ENCODE data around the gene SPATC1L.
"Not testable (repeated sequence)": the region's sequence is repeated elsewhere in the genome, so short reads cannot be mapped to it uniquely, and the experiment has no call there.

SPATC1L gene

GRCh38 chr21:46183910-46184624, at the start of gene SPATC1L:
SPATC1L (minus strand) TSS chr21:46184459; CDS start chr21:46182816, 1,643 bp downstream.
- peaks cover 24% of the 10 kb centered on the region for H3K4me1 ChIP-seq (ENCODE audit: control insufficient read depth, insufficient read depth, low read length)
- H3K9me3 ChIP-seq (ENCODE audit: control insufficient read depth, low read length): no peaks in the 10 kb centered on the region
- H3K27me3 ChIP-seq (replicated peaks; ENCODE audit: control insufficient read depth, insufficient read depth, low read length): no peaks in the 10 kb centered on the region
- peak within 1 kb of the TSS; percentile 92 for H3K9ac ChIP-seq (ENCODE audit: low read length)
- peaks cover 16% of the 10 kb centered on the region for H3K36me3 ChIP-seq (ENCODE audit: control insufficient read depth, insufficient read depth, low read length, severe bottlenecking)
- DNase-seq (ENCODE audit: low read depth): peak; percentile 82
- peak within 1 kb of the TSS; percentile 98 for H3K4me3 ChIP-seq (ENCODE audit: low read length)

- H3K4me3 ChIP-seq (ENCODE audit: low read length): peak overlapping the region; percentile 74
- peak overlapping the region; percentile 68 for H3K9ac ChIP-seq (ENCODE audit: low read length)
- H3K4me1 ChIP-seq (ENCODE audit: control insufficient read depth, insufficient read depth, low read length): peaks cover 22% of the 10 kb centered on the region
- peaks cover 23% of the 10 kb centered on the region for H3K36me3 ChIP-seq (ENCODE audit: control insufficient read depth, insufficient read depth, low read length, severe bottlenecking)
- no peaks in the 10 kb centered on the region for H3K9me3 ChIP-seq (ENCODE audit: control insufficient read depth, low read length)
- no peak for DNase-seq (ENCODE audit: low read depth)
- no peaks in the 10 kb centered on the region for H3K27me3 ChIP-seq (replicated peaks; ENCODE audit: control insufficient read depth, insufficient read depth, low read length)
Observed at GRCh38 chr21:46229923-46230260, 45.6 kb upstream of the SPATC1L start.

- Histone ChIP-seq H3K36me3 (ENCODE audit: control insufficient read depth, insufficient read depth, low read length, severe bottlenecking) (peaks cover 19% of the 10 kb centered on the region), H3K27me3 (replicated peaks; ENCODE audit: control insufficient read depth, insufficient read depth, low read length) (no peaks in the 10 kb centered on the region), H3K9me3 (ENCODE audit: control insufficient read depth, low read length) (no peaks in the 10 kb centered on the region), H3K9ac (ENCODE audit: low read length) (peak overlapping the region; percentile 68), H3K4me3 (ENCODE audit: low read length) (peak overlapping the region; percentile 74), H3K4me1 (ENCODE audit: control insufficient read depth, insufficient read depth, low read length) (peaks cover 22% of the 10 kb centered on the region)
- DNase-seq (ENCODE audit: low read depth): no peak
Observed at GRCh38 chr21:46229133-46229922, 45.1 kb upstream of the SPATC1L start.

GRCh38 chr21:46228345-46229051, 44.2 kb upstream of the SPATC1L start, which contains the start of gene LSS:
LSS (minus strand) TSS chr21:46228774; CDS start chr21:46228745, 29 bp downstream.
- Histone ChIP-seq H3K9me3 (ENCODE audit: control insufficient read depth, low read length) (no peaks in the 10 kb centered on the region), H3K4me3 (ENCODE audit: low read length) (peak within 1 kb of the TSS; percentile 97), H3K27me3 (replicated peaks; ENCODE audit: control insufficient read depth, insufficient read depth, low read length) (no peaks in the 10 kb centered on the region), H3K4me1 (ENCODE audit: control insufficient read depth, insufficient read depth, low read length) (peaks cover 22% of the 10 kb centered on the region), H3K9ac (ENCODE audit: low read length) (peak within 1 kb of the TSS; percentile 97), H3K36me3 (ENCODE audit: control insufficient read depth, insufficient read depth, low read length, severe bottlenecking) (peaks cover 13% of the 10 kb centered on the region)
- DNase-seq (ENCODE audit: low read depth): peak; percentile 99

- Histone ChIP-seq H3K4me1 (ENCODE audit: control insufficient read depth, insufficient read depth, low read length) (peaks cover 22% of the 10 kb centered on the region), H3K9ac (ENCODE audit: low read length) (peak overlapping the region; percentile 97), H3K36me3 (ENCODE audit: control insufficient read depth, insufficient read depth, low read length, severe bottlenecking) (peaks cover 10% of the 10 kb centered on the region), H3K4me3 (ENCODE audit: low read length) (peak overlapping the region; percentile 97), H3K9me3 (ENCODE audit: control insufficient read depth, low read length) (no peaks in the 10 kb centered on the region), H3K27me3 (replicated peaks; ENCODE audit: control insufficient read depth, insufficient read depth, low read length) (no peaks in the 10 kb centered on the region)
- peak; percentile 48 for DNase-seq (ENCODE audit: low read depth)
Observed at GRCh38 chr21:46227811-46228344, 43.6 kb upstream of the SPATC1L start.

GRCh38 chr21:46226920-46227599, 42.8 kb upstream of the SPATC1L start:
- Histone ChIP-seq H3K4me3 (ENCODE audit: low read length) (peak overlapping the region; percentile 97), H3K4me1 (ENCODE audit: control insufficient read depth, insufficient read depth, low read length) (peaks cover 22% of the 10 kb centered on the region), H3K27me3 (replicated peaks; ENCODE audit: control insufficient read depth, insufficient read depth, low read length) (no peaks in the 10 kb centered on the region), H3K9ac (ENCODE audit: low read length) (peak overlapping the region; percentile 97), H3K9me3 (ENCODE audit: control insufficient read depth, low read length) (no peaks in the 10 kb centered on the region), H3K36me3 (ENCODE audit: control insufficient read depth, insufficient read depth, low read length, severe bottlenecking) (peaks cover 15% of the 10 kb centered on the region)
- peak; percentile 76 for DNase-seq (ENCODE audit: low read depth)

- no peaks in the 10 kb centered on the region for H3K9me3 ChIP-seq (ENCODE audit: control insufficient read depth, low read length)
- H3K27me3 ChIP-seq (replicated peaks; ENCODE audit: control insufficient read depth, insufficient read depth, low read length): no peaks in the 10 kb centered on the region
- H3K4me1 ChIP-seq (ENCODE audit: control insufficient read depth, insufficient read depth, low read length): peaks cover 22% of the 10 kb centered on the region
- DNase-seq (ENCODE audit: low read depth): no peak
- peak overlapping the region; percentile 97 for H3K4me3 ChIP-seq (ENCODE audit: low read length)
- peaks cover 24% of the 10 kb centered on the region for H3K36me3 ChIP-seq (ENCODE audit: control insufficient read depth, insufficient read depth, low read length, severe bottlenecking)
- peak overlapping the region; percentile 97 for H3K9ac ChIP-seq (ENCODE audit: low read length)
Observed at GRCh38 chr21:46226146-46226545, 41.9 kb upstream of the SPATC1L start.

- H3K4me1 ChIP-seq (ENCODE audit: control insufficient read depth, insufficient read depth, low read length): peaks cover 22% of the 10 kb centered on the region
- peaks cover 48% of the 10 kb centered on the region for H3K36me3 ChIP-seq (ENCODE audit: control insufficient read depth, insufficient read depth, low read length, severe bottlenecking)
- not testable (repeated sequence) for H3K4me3 ChIP-seq (ENCODE audit: low read length); H3K9ac ChIP-seq (ENCODE audit: low read length); DNase-seq (ENCODE audit: low read depth); H3K27me3 ChIP-seq (replicated peaks; ENCODE audit: control insufficient read depth, insufficient read depth, low read length); H3K9me3 ChIP-seq (ENCODE audit: control insufficient read depth, low read length)
Observed at GRCh38 chr21:46223661-46224060, 39.4 kb upstream of the SPATC1L start.

- H3K9ac ChIP-seq (ENCODE audit: low read length): peak overlapping the region; percentile 28
Observed at GRCh38 chr21:46223217-46223616, 39.0 kb upstream of the SPATC1L start.

GRCh38 chr21:46222436-46223116, 38.3 kb upstream of the SPATC1L start:
- Histone ChIP-seq H3K4me3 (ENCODE audit: low read length) (no peak overlapping the region), H3K27me3 (replicated peaks; ENCODE audit: control insufficient read depth, insufficient read depth, low read length) (no peaks in the 10 kb centered on the region), H3K9me3 (ENCODE audit: control insufficient read depth, low read length) (no peaks in the 10 kb centered on the region), H3K4me1 (ENCODE audit: control insufficient read depth, insufficient read depth, low read length) (peaks cover 21% of the 10 kb centered on the region), H3K36me3 (ENCODE audit: control insufficient read depth, insufficient read depth, low read length, severe bottlenecking) (peaks cover 56% of the 10 kb centered on the region), H3K9ac (ENCODE audit: low read length) (peak overlapping the region; percentile 28)
- no peak for DNase-seq (ENCODE audit: low read depth)

More at GRCh38 chr21:46223217-46223616, 39.0 kb upstream of the SPATC1L start:
- no peak overlapping the region for H3K4me3 ChIP-seq (ENCODE audit: low read length)
- peaks cover 52% of the 10 kb centered on the region for H3K36me3 ChIP-seq (ENCODE audit: control insufficient read depth, insufficient read depth, low read length, severe bottlenecking)
- no peaks in the 10 kb centered on the region for H3K27me3 ChIP-seq (replicated peaks; ENCODE audit: control insufficient read depth, insufficient read depth, low read length)
- no peak for DNase-seq (ENCODE audit: low read depth)
- H3K9me3 ChIP-seq (ENCODE audit: control insufficient read depth, low read length): no peaks in the 10 kb centered on the region
- peaks cover 22% of the 10 kb centered on the region for H3K4me1 ChIP-seq (ENCODE audit: control insufficient read depth, insufficient read depth, low read length)
